Gastroesophageal sphincter (tissue), 3 donors: ENCODE measurements around the gene BAK1.

Source experiments
- CTCF ChIP-seq, 4 experiments: fragments of 200-600 bp in 2 of 4; fragments of 450-650 bp in 2 of 4; sonication (generic) in 1 of 4; IDR thresholded peaks; one replicate each; pipeline ENCODE4 v1.5.1; 2017 to 2019; ENCODE audit warnings: antibody characterized with exemption in 4 of 4, mild to moderate bottlenecking in 2 of 4, moderate library complexity in 2 of 4
- POLR2AphosphoS5 ChIP-seq: sonication (generic); formaldehyde crosslinking; IDR thresholded peaks from one replicate; pipeline ENCODE4 v1.6.1; 2017; ENCODE audit warnings: antibody characterized with exemption

GRCh38 chr6:33547499-33547898 lies 32.6 kb downstream of the BAK1 start:
- no peak for TF ChIP-seq POLR2AphosphoS5
- no peak for TF ChIP-seq CTCF (IDR thresholded peaks at IDR 0.05)
